ENCODE data around the gene ADAMTS2. TPM values are rescaled to one million over a fixed set of nuclear protein-coding genes. Genes with fewer than 3 reads are reported as not detected.

Gene ADAMTS2
- total and polyA plus RNA-seq, 12 donors = 4.3 to 70.3 (median 22.4) TPM

DNA sequence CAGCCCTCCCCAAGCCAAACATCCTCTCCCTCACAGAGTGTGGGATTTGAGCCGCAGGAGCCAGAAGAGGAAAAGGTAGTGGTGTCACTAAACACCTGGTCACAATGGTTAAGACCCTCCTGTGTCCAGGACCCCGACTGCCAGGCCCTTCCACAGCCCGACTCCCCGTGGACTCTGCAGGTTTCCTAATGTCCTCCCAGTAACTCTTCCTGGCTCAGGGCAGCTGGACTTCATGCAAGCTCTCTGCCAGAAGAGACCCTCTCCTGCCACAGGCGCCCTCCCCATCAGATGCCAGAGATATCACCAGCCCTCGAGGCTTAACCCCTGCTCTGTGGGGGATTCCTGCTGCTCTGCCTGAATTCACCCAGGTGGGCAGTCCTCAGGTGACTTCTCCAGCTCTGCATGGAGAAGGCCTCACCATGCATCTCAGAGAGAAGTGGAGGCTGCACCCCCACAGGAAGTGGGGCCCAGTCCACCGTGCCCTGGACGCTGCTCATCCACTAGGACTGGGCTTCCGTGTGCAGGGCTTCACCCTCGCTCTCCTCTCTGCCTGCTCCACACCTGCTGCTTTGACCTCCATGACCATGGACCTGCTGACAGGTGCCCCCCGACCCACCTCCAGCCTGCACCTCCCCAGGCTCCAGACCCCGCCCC lies 111.2 kb downstream of the ADAMTS2 start:
- WGBS, 4 donors = 80 to 91% (median 88%) methylated on average over 7 to 12 of the region's 12 CpGs
- no peaks in the 10 kb centered on the region for H3K27me3 ChIP-seq
- H3K27ac ChIP-seq = no peak overlapping the region
- DNase-seq = peak in 1 of 7 donors; percentile 4
- no peaks in the 10 kb centered on the region for H3K36me3 ChIP-seq (replicated peaks in 1 of 2)
- no peak overlapping the region for H3K4me3 ChIP-seq
- TF ChIP-seq, protein P1, sequence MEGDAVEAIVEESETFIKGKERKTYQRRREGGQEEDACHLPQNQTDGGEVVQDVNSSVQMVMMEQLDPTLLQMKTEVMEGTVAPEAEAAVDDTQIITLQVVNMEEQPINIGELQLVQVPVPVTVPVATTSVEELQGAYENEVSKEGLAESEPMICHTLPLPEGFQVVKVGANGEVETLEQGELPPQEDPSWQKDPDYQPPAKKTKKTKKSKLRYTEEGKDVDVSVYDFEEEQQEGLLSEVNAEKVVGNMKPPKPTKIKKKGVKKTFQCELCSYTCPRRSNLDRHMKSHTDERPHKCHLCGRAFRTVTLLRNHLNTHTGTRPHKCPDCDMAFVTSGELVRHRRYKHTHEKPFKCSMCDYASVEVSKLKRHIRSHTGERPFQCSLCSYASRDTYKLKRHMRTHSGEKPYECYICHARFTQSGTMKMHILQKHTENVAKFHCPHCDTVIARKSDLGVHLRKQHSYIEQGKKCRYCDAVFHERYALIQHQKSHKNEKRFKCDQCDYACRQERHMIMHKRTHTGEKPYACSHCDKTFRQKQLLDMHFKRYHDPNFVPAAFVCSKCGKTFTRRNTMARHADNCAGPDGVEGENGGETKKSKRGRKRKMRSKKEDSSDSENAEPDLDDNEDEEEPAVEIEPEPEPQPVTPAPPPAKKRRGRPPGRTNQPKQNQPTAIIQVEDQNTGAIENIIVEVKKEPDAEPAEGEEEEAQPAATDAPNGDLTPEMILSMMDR (IDR thresholded peaks at IDR 0.05) = no peak
- no peak for TF ChIP-seq POLR2A (IDR thresholded peaks at IDR 0.05)
- no peaks in the 10 kb centered on the region for H3K9me3 ChIP-seq (replicated peaks in 1 of 3)
- intact Hi-C loops (cut with DNase I) = no loop called here
- no peaks in the 10 kb centered on the region for H3K4me1 ChIP-seq (replicated peaks in 1 of 2)

DNA sequence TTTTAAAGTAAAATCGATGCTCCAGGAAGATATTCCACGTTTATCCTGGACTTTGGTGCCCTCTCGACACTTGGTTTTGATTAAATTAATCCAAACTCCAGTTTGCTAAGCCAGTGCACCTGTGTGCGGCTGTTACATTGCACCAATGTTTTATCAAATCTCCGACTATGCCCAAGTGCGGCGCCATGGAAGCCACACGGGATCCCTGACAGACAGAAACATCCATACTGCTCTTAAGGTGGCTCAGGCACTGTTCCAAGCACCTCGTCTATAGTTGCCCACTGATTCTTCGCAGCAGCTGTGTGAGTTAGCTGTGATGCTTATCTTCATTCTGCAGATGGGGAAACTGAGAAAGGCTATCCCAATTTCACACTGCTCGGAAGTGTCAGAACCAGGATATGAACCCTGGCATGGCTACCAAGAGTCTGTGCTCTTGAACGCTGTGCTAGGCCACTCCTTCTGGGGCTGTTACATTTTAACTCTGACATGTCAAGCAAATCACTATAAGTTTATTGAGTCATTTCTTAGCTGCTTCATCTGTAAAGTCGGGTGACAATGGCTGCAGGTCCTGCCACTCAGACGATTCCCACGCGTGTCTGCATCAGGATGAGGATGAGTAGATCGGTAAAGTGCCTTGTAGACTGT lies 113.0 kb downstream of the ADAMTS2 start:
- H3K27me3 ChIP-seq = no peaks in the 10 kb centered on the region
- no peaks in the 10 kb centered on the region for H3K4me1 ChIP-seq (replicated peaks in 1 of 2)
- TF ChIP-seq, protein P1 (IDR thresholded peaks at IDR 0.05) = no peak
- TF ChIP-seq POLR2A (IDR thresholded peaks at IDR 0.05) = no peak
- WGBS, 4 donors = 78 to 84% (median 79%) methylated on average over 17 of the region's 17 CpGs
- no peak overlapping the region for H3K4me3 ChIP-seq
- no peaks in the 10 kb centered on the region for H3K9me3 ChIP-seq (replicated peaks in 1 of 3)
- intact Hi-C loops (cut with DNase I) = no loop called here
- no peak overlapping the region for H3K27ac ChIP-seq
- DNase-seq = peak in 1 of 7 donors; percentile 12
- no peaks in the 10 kb centered on the region for H3K36me3 ChIP-seq (replicated peaks in 1 of 2)

DNA sequence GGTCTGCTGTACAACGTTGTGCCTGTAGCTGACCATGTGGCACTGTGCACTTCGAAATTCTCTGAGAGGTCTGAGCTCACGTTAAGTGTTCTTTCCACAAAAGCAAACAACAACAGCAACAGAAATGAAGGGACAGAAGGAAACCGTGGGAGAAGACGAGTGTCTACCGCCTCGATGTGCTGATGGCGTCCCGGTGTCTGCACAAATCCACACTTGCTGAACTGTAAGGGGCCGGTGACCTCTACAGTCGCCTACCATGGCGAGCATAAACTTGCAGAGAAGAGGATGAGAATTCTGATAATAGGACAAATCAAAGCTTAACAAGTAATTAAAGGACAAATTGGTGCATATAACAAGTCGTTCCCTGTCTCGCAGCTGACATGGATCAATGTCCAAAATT lies 114.0 kb downstream of the ADAMTS2 start:
- Histone ChIP-seq H3K9me3 (replicated peaks in 1 of 3) (no peaks in the 10 kb centered on the region), H3K4me1 (replicated peaks in 1 of 2) (no peaks in the 10 kb centered on the region), H3K27me3 (no peaks in the 10 kb centered on the region), H3K27ac (no peak overlapping the region), H3K36me3 (replicated peaks in 1 of 2) (no peaks in the 10 kb centered on the region), H3K4me3 (no peak overlapping the region)
- TF ChIP-seq, protein P1 (IDR thresholded peaks at IDR 0.05) = no peak
- no peak for TF ChIP-seq POLR2A (IDR thresholded peaks at IDR 0.05)
- peak in 1 of 7 donors; percentile 9 for DNase-seq
- 82 to 87% (median 85%) methylated on average over 14 of the region's 14 CpGs for WGBS, 4 donors
- intact Hi-C loops (cut with DNase I) = no loop called here

- intact Hi-C loops (cut with DNase I) = no loop called here
- 68 to 82% (median 72%) methylated on average over 6 to 9 of the region's 9 CpGs for WGBS, 4 donors
- no peaks in the 10 kb centered on the region for H3K4me1 ChIP-seq (replicated peaks in 1 of 2)
- no peaks in the 10 kb centered on the region for H3K27me3 ChIP-seq
- no peak overlapping the region for H3K4me3 ChIP-seq
- DNase-seq = peak in 1 of 7 donors; percentile 7
- no peaks in the 10 kb centered on the region for H3K36me3 ChIP-seq (replicated peaks in 1 of 2)
- H3K9me3 ChIP-seq (replicated peaks in 1 of 3) = no peaks in the 10 kb centered on the region
- no peak overlapping the region for H3K27ac ChIP-seq
- TF ChIP-seq, protein P1 (IDR thresholded peaks at IDR 0.05) = no peak
- no peak for TF ChIP-seq POLR2A (IDR thresholded peaks at IDR 0.05)
These were observed 115.2 kb downstream of the ADAMTS2 start for GRCh38 chr5:179230061-179230461.
